RPMI7951 (cell line): Measurements from ENCODE around the gene TENM3. TPM values are rescaled to one million over a fixed set of nuclear protein-coding genes. Genes with fewer than 3 reads are reported as not detected.

Experiments
- DNase-seq: peaks from one replicate; pipeline ENCODE4 v3.0.0-alpha.2; 2012; ENCODE audit warnings: low read depth
- total RNA-seq: library from RNA; depleted of rRNA; stranded (reverse); fragments of >200 nt; shearing (Covaris generic); gene quantifications from 2 replicates; pipeline ENCODE4 v1.2.3, GENCODE V29; 2014

The TENM3 gene
- total RNA-seq, 1 experiment from 2014 or later, result 20.1 TPM

GRCh38 chr4:182838535-182838934 lies 595.3 kb downstream of the TENM3 start:
- no peak for DNase-seq

DNA sequence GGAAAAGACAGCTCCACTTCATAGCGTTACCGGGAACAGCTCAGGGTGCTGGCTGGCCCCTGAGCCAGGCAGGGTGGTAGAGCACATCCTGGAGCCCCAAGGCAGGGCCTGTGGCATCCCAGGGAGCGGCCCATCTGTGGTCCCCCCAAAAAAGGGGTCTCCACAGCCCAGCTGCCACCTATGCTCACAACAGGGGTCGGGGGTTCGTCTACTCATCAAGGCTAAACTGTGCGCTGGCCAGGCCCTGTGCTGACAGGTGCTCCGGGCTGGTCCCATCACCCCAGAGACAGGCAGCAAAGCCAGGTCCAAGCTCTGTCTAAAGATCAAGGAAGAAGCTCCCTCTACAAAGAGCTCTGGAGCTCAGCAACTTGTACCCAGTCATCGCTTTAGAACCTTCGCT lies 596.1 kb downstream of the TENM3 start:
- DNase-seq, result no peak

GRCh38 chr4:182840108-182840507 lies 596.9 kb downstream of the TENM3 start:
- DNase-seq, result no peak

- no peak for DNase-seq
Measured at GRCh38 chr4:182842104-182842600, 599.0 kb downstream of the TENM3 start.

DNA sequence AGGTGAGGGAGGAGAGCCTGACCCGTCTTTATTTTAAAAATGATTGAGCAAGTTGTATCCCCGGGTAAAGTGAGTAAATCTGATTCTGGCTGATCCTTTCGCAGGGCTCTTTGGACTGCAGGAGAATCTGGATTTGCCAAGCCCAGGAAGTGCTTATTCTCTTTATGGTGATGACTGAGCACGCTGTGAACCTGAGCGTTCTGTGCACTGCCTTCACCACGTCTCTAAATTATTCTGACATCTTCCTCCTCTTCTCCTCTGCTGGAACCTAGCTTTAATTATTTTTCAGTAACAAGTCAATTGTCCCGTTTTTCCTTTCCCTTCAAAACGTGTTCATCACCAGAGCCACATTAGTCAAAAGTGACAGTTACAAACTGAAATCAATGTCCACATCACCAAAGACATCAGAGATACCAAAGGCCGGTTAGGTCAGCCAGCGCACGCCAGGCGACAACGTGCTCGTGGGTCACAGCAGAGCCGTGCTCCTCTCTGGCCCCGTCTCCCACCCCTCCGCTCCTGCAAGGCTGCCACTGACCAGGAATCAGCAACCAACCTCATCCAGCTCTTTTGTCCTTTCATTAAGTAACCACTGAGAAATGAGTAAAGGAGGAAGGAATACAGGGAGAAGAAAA lies 599.7 kb downstream of the TENM3 start:
- DNase-seq, result no peak

- peak; percentile 40 for DNase-seq
Measured at GRCh38 chr4:182843808-182844325, 600.7 kb downstream of the TENM3 start.

DNA sequence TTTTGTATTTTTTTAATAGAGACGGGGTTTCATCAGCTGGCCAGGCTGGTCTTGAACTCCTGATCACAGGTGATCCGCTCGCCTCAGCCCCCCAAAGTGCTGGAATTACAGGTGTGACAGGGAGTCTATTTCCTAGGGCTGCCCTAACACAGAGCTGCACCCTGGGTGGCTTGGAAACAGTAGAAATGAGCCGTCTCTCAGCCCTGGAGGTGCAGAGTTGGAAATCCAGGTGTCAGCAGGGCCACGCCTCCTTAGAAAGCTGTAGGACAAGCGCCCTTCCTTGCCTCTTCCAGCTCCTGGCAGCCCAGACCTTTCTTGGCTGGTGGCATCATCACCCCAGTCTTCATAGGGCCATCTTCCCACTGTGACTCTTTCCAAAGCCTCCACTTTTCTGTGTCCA lies 602.4 kb downstream of the TENM3 start:
- DNase-seq, result no peak

DNA sequence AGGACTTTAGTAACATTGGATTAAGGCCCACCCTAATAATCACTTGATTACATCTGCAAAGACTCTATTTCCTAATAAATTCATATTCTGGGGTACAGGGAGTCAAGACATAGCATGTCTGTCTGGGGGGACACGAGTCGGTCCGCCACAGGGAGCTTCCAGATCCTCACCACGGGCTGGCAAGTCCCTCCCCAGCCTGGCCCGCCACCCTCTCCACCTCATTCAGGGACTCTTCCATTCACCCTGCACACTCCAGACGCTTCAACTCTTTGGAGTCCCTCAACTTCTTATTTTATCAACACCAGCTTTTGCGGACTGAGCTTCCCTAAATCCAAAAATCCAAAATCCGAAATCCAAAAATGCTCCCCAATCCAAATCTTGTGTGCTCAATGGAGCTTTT lies 602.8 kb downstream of the TENM3 start:
- DNase-seq, result no peak

GRCh38 chr4:182847576-182848450 lies 604.6 kb downstream of the TENM3 start:
- DNase-seq, result no peak

- DNase-seq, result no peak
Measured at GRCh38 chr4:182848685-182849084, 605.5 kb downstream of the TENM3 start.
